ENCODE measurements around the gene SLC2A6. TPM values are rescaled to one million over a fixed set of nuclear protein-coding genes. Genes with fewer than 3 reads are reported as not detected.

SLC2A6 gene
- total RNA-seq, 1 experiment from 2014 or later, result 18.7 TPM

DNA sequence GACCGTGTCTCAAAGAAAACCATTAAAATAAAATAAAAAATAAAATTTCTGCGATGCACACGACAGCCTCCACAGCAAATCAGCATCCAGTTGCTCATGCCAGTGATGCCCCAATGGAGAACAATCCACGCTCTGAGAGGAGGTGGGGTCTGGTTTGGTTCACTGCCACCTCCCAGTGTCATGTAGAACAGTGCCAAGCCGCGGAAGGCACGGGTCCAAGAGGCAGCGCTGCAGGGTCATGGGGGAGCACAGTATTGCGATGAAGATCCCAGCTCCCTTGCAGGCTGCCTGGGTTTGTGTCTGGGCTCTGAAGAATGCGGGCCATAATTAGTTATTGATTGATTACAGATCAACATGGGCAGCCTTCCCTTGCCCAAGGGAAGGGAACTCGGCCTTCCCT, 25.2 kb downstream of the SLC2A6 start:
- H3K56ac ChIP-seq (ENCODE audit: insufficient read length, low read depth, low read length), result no peak overlapping the region
- H2AK5ac ChIP-seq (ENCODE audit: insufficient read length, low read length), result no peak overlapping the region
- DNase-seq, result no peak
- Mint-ChIP-seq H3K27me3 (ENCODE audit: low read depth) (peaks cover 4% of the 10 kb centered on the region), H3K9me3 (no peaks in the 10 kb centered on the region), H3K36me3 (ENCODE audit: insufficient read depth in 1 of 3, low read depth in 3 of 3) (no peaks in the 10 kb centered on the region), H3K27ac (peak overlapping the region in 1 of 3 experiments; percentile 17; a peak in 1 of 7 replicates), H3K4me1 (peaks cover 4 to 7% of the 10 kb centered on the region in 2 experiments), H3K4me3 (peak overlapping the region in 1 of 2 experiments; percentile 19; a peak in 2 of 5 replicates)
- no peaks in the 10 kb centered on the region for H3K9me3 ChIP-seq (ENCODE audit: control insufficient read depth, low read depth, low read length)
- no peak overlapping the region for H3K4me2 ChIP-seq (ENCODE audit: insufficient read depth, insufficient read length, low read length)
- H4K8ac ChIP-seq (replicated peaks; ENCODE audit: insufficient read length, low read depth, low read length), result no peak overlapping the region
- H3K9ac ChIP-seq (ENCODE audit: extremely low read depth, insufficient read length, low read length), result no peak overlapping the region
- no CpG with 5 or more reads among the region's 11 CpGs for WGBS (ENCODE audit: extremely low coverage, insufficient read length, low lambda C conversion rate)
- no peak overlapping the region for H2AFZ ChIP-seq (ENCODE audit: low read length)
- H2BK5ac ChIP-seq (ENCODE audit: insufficient read length, low read length), result no peak overlapping the region
- H3K23me2 ChIP-seq (ENCODE audit: insufficient read length, low read depth, low read length, poor library complexity, severe bottlenecking), result no peaks in the 10 kb centered on the region
- no peaks in the 10 kb centered on the region for H3K79me2 ChIP-seq (ENCODE audit: insufficient read depth, low read length)
- no peak overlapping the region for H4K91ac ChIP-seq (ENCODE audit: insufficient read length, low read depth, low read length)
- no peak overlapping the region for H2BK20ac ChIP-seq (ENCODE audit: low read depth, low read length, poor library complexity, severe bottlenecking)
- no peak overlapping the region for H2BK120ac ChIP-seq (ENCODE audit: low read depth, low read length, poor library complexity, severe bottlenecking)
- no peak overlapping the region for H3K14ac ChIP-seq (ENCODE audit: insufficient read depth, low read length)
- H2BK12ac ChIP-seq (ENCODE audit: insufficient read length, low read depth, low read length), result no peak overlapping the region
- H3K18ac ChIP-seq (ENCODE audit: insufficient read length, low read depth, low read length), result no peak overlapping the region
- H3K27ac ChIP-seq (ENCODE audit: insufficient read length, low read depth, low read length), result no peak overlapping the region
- no peaks in the 10 kb centered on the region for H3K79me1 ChIP-seq (ENCODE audit: insufficient read depth, low read depth, low read length, poor library complexity, severe bottlenecking)
- no peak overlapping the region for H3K23ac ChIP-seq (ENCODE audit: insufficient read length, low read depth, low read length)
- no peaks in the 10 kb centered on the region; the same call in 1 of the 2 replicates for H3K4me1 ChIP-seq (ENCODE audit: insufficient read depth, low read length)
- no peak overlapping the region for H3T11ph ChIP-seq (ENCODE audit: low read length)
- TF ChIP-seq, protein P1, sequence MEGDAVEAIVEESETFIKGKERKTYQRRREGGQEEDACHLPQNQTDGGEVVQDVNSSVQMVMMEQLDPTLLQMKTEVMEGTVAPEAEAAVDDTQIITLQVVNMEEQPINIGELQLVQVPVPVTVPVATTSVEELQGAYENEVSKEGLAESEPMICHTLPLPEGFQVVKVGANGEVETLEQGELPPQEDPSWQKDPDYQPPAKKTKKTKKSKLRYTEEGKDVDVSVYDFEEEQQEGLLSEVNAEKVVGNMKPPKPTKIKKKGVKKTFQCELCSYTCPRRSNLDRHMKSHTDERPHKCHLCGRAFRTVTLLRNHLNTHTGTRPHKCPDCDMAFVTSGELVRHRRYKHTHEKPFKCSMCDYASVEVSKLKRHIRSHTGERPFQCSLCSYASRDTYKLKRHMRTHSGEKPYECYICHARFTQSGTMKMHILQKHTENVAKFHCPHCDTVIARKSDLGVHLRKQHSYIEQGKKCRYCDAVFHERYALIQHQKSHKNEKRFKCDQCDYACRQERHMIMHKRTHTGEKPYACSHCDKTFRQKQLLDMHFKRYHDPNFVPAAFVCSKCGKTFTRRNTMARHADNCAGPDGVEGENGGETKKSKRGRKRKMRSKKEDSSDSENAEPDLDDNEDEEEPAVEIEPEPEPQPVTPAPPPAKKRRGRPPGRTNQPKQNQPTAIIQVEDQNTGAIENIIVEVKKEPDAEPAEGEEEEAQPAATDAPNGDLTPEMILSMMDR (conservative IDR thresholded peaks at IDR 0.05), result no peak
- H4K5ac ChIP-seq (ENCODE audit: insufficient read length, low read depth, low read length), result no peak overlapping the region
- H3K4ac ChIP-seq (ENCODE audit: low read depth, low read length), result no peak overlapping the region
- H2BK15ac ChIP-seq (ENCODE audit: low read depth, low read length), result no peak overlapping the region
- no peaks in the 10 kb centered on the region for H4K20me1 ChIP-seq (ENCODE audit: control insufficient read depth, insufficient read depth, insufficient read length)
- H3K27me3 ChIP-seq (ENCODE audit: insufficient read depth, low read length), result no peaks in the 10 kb centered on the region
